Fibroblast of skin of right quadriceps (primary cell): ENCODE measurements around the gene EFCAB14.
"Not testable (repeated sequence)": the region's sequence is repeated elsewhere in the genome, so short reads cannot be mapped to it uniquely, and the experiment has no call there.

Experiments
- DNase-seq: peaks from one replicate; pipeline ENCODE4 v3.0.0-alpha.2; 2013

Gene EFCAB14

DNA sequence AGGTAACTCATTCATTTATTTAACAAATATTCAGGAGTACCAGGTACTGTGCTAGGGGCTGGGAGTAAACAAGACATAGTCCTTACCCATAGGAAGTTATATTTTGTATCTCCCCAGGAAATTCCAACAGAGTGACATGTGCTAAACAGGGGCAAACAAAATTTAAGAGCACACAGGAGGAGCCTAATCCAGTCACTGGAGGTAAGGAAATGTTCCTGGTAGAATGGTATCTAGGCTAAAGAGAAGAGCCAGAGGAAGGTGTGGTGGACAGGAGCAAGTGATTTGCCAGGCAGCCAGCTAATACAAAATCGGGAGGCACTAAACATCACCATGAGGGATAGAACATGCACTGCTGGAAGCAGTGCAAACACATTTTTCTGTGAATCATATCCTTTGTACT is 36.9 kb downstream of the EFCAB14 start:
- DNase-seq = no peak

DNA sequence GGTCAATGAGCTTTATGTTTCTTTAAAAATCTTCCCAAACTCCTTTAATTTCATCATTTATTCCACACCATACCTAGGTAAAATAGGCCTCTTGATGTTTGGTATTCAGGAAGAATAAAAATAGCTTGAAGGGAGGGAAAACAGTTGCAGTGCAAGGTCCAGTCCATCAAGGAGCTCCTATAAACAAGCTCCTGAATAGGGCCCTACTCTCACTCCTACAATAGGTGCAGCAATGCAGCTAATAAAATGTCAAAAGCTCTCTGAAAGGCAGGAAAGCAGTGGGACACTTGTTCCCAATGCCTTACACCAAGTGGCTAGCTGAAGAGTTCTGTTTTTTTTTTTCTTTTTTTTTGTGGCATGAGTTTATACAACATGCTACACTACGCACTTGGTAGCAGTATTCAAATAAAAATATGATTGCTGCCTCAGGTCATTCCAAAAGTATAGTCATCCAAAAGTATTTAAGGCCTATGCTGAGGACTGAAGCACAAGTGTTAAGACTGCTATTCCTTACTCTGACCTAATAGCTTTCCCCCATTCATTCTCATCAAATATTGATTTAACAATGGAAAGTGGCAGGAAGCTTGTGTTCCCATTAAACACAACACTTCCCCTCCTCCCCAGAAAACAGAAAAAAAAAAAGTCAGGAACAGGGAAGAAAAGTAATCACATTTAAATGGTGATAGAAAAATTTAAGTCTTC is 37.4 kb downstream of the EFCAB14 start:
- DNase-seq = no peak

DNA sequence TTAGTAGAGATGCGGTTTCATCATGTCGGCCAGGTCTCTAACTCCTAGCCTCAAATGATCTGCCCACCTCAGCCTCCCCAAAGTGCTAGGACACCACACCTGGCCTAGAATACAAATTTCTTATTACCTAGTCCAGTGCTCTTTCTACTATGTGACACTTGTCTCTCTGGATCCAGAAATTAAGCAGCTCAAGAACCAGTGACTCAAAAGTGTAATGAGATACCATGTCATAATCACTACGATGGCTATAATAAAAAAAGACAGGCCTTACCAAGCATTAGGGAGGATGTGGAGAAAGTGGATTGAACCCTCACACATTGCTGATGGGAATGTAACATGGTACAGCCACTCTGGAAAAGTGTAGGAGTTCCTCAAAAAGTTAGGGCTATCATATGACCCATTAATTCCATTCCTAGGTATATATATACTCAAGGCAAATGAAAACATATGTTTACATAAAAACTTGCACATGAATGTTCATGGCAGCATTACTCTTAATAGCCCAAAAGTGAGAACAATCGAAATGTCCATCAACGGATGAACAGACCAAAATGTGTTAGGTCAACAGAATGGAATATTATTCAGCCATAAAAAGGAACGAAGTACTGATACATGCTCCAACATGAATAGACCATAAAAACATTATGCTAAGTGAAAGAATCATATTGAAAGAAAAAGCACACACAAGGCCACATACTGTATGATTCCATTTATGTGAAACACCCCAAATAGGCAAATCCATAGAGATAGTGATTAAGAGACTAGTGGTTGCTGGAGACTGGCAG is 38.9 kb downstream of the EFCAB14 start:
- no peak for DNase-seq

DNA sequence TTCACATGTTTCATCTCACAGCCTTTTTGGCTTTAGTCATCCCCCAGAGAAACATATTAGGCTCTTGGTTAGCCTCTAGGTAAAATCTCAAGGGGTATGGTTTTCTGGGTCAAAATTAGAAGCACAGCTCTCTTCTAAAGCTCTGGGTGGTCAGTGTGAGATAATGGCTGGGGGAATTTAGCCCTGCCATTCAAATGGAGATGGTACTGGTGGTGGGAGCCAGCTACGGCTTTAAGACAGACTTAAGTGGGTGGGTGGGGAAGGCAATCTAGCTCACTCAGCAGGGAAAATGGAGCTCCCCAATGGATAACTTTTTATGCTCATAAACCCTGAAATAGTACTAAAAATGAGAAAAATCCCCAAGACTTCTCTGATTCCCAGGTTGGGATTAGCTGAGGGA is 41.6 kb downstream of the EFCAB14 start:
- DNase-seq = no peak

DNA sequence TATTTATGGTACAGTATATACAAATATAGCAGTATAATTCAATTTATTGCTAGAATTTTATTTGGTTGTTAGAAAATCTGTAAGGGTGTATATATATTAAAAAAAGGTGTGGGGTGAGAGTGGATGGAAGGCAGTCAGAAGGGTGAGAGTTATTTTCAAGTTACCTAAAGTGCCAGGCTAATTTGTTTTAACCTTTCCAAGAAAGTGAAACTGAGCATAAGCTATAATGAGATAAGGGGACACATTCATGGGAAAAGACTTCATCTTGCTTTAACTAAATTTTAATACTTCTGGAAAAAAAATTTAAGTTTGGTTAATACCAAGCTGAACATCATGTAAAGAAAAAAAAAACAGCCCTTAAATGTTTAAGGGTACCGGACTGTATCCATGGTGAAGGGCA is 42.4 kb downstream of the EFCAB14 start:
- DNase-seq = no peak

DNA sequence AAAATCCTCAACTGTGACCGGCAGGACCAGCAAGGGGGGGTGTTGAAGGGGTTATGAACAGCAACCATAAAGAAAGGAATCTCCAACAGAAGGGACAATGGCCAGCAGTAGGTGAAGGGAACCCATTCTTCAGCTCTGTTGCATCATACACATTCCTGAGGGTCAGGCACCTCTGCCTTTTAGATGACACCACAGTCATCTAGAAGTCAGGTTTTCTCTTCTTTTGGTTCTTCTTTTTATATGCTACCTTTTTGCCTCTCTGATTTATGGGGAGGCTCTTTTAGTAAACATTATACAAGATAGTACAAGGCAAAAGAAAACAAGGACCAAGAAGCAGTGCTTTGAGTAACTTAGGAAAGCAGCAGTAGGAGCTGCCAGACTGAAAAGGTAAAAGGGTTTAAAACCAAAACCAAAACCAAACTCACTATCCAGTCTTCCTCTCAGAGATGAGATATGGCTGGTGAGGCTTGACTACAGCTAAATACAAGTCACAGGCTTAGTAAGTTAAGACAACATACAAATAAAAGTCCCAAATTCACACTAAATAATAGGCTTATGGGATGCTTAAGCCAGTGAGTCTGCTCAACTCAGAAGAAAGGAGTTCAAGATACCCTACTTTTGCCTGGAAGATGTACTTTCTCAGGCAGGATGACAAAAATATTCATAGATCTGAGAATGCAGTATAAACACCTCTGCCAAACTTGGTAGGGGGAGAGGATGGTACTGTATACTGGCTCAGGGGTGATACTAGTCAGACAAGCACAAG is 43.2 kb downstream of the EFCAB14 start:
- DNase-seq = no peak

DNA sequence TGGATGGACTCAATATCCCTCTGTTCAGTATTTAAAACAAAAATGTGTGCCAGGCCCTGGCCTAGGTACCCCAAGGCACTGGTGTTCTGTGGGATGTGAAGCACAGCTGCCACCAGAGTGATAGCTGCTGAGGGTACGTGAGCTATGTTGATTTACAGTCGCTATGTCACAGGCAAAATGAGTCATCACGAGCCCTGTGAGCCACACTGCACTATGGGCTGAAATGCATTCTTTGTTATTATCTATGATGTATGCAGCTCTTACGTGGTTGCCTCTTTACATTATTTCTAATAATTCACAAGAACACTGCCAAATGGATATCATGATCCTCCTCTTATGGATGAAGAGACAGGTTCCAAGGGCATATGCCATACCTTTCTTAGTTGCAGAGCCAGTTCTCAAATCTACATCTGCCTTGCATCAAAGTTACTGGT is 45.1 kb downstream of the EFCAB14 start:
- peak; percentile 49 for DNase-seq

DNA sequence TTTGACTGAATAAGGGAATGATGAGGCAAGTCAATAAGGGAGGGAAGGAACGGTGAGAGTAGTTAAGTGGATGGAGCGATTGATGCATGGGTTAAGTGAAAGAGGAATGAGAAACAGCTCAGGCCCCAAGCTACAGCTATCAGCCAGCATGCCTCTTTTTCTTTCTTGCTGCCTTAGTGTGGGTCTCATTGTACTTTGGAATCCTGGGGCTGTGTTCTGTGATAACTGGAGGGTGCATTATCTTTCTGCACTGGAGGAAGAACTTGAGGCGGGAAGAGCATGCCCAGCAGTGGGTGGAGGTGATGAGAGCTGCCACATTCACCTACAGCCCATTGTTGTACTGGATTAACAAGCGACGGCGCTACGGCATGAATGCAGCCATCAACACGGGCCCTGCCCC is 46.2 kb downstream of the EFCAB14 start:
- DNase-seq = no peak

DNA sequence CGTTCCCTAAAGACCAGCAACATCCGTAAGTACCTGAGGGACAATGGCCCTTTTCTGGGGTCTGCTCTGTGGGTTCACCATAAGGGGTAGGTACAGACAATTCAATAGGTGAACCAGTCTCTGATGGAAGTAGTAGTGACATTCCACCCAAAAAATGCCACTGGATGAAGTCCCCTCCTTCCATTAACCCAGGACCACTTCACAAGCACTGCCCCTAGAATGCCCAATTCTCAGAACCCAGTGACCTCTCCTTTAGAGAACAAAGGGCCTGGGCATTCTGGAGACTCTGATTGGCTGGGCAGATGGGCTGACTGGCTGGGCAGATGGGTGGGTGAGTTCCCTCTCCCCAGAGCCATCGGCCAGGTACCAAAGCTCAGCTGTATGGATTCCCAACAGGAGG is 47.4 kb downstream of the EFCAB14 start, which contains the start of gene TEX38:
TSS of gene TEX38 (plus strand) at position 301 of the 400 bp plus-strand sequence. CDS start at position 382, 81 bp downstream.
- no peak for DNase-seq

DNA sequence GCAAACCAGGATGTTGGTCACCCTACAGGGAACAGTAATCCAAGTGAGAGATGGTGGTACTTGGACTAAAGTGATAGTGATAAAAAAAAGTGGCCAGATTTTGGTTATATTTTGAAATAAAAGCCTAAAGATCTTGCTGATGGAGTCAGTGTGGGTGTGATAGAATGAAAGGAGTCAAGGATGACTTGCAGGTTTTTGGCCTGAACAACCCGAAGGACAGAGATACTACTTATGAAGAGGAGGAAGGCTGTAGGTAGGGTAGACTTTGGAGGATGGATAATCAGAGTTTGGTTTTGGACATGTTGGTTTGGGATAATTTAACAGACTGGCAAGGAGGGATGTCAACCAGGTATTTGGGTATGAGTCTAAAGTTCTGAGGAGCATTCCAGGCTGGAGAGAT is 48.8 kb downstream of the EFCAB14 start:
- no peak for DNase-seq

DNA sequence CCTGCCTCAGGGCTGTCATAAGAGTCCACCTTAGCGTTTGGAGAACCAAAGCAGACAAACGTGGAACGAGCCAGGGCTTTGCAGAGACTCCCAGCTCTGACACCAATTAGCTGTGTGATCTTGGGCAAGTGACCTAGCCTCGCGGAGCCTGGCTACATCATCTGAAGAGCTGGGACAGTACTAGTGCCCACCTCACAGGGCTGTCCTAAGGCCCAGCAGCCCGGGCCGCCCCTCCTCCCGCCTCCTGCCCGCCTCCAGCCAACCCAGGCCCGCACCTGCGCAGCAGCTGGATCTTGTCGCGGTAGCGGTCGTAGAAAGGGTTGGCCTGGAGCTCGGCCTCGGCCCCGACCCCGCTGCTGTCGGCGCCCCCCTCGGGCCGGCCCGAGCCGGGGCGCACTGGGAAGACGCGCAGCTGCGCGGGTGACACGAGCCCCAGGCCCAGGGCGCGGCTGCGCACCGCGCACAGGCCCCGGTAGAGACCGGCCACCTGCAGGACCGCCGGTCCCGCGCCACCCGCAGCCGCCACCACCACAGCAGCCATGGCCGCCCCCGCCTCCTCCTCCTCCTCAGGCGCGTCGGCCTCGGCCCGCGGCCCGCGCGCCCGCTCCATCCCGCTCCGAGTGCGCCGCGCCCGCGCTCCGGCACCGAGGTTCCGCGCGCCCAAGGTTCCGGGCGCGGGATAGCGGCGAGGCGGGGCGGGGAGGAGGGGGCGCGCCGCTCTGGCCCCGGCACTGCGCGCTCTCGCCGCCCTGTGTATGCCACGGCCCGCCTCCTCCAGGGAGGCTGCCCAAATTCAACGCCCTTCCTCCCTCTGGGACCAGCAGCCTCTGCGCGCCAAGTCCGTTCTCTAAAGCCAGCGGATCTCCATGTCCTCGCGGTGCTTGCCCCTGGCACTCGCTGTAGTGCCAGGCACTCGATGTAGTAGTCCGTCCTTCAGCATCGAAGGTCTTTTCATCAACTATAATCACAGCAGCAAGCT is 50.8 kb downstream of the EFCAB14 start, which contains the start of gene ATPAF1:
TSS of gene ATPAF1 (minus strand) at position 583 of the 979 bp plus-strand sequence. CDS start at position 541, 42 bp downstream.
- DNase-seq = peak; percentile 71

DNA sequence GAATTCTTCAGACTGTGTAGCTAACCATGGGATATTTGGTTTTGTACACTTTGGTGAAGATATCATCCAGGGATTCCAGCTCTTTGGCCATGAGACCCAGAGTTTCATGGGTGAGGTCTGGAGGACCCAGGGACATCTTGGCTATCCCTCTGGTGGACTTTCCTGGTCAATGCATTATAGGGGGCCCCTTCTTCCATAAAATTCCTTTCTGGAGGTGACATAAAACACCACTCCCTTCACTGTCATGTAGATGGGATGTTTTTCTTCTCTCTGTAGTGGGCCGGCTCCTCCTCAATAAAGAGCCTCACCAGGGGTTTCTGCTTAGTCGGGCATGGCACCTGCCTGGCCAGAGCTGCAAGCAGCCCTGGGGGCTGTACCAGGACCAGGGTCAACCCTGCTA is 52.9 kb downstream of the EFCAB14 start:
- no peak for DNase-seq

DNA sequence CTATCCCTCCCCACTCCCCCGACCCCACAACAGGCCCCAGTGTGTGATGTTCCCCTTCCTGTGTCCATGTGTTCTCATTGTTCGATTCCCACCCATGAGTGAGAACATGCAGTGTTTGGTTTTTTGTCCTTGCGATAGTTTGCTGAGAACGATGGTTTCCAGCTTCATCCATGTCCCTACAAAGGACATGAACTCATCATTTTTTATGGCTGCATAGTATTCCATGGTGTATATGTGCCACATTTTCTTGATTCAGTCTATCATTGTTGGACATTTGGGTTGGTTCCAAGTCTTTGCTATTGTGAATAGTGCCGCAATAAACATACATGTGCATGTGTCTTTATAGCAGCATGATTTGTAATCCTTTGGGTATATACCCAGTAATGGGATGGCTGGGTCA is 56.0 kb downstream of the EFCAB14 start:
- DNase-seq = not testable (repeated sequence)

DNA sequence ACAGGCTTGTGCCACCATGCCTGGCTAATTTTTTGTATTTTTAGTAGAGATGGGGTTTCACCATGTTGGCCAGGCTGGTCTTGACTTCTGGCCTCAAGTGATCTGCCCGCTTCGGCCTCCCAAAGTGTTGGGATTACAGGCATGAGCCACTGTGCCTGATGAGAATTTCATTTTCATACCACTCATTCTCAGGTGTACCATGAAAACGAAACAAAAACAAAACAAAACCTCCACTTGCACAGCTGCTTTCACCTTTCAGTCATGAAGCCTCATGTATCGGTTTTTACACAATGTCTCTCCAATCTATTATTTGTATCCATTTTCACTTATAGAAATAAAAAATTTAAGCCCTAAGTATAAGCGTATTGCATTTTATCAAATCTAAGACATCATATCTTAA is 58.8 kb downstream of the EFCAB14 start:
- DNase-seq = not testable (repeated sequence)

DNA sequence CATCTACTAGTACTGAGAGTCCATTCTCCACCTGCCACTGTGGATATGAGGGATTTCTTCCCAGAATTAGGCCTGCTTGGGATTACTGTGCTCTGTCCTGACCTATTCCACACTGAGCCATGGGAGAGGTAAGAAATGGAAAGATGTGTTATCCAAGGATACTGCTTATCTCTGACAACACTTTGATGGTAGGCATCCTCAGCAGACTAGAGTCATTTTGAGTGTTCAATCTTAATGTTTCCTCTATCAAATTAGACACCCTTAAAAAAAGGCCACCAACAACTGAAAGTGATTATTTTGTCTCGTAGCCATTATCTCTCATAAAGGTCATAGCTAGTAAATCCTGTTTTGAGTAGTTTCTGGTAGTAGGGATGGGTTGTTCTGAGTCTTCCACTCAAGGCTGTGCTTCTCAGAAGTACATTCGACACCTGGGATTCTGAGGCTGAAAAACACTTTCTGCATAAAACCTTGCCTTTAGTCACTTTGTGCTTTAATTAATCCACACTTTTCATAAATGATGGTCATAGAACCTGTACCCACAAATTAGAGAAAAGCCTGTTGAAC is 59.5 kb downstream of the EFCAB14 start:
- no peak for DNase-seq

DNA sequence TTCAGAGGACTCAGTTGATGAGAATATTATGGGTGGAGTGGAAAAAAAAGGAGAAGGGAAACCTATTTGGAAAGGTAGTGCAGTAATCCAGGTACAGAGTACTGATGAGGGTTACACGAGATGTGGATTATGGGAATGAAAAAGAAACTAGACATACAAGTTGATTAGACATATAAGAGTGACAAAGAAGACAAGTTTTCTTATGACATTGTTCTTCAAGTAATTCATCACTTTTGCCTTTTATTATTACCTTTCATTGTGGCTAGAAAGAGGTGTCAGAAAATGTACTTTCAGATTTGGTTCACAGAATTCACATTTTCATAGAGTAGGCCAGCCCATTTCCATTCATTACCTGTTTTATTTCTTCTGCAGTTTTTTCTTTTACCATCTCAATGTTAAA is 61.1 kb downstream of the EFCAB14 start:
- no peak for DNase-seq

DNA sequence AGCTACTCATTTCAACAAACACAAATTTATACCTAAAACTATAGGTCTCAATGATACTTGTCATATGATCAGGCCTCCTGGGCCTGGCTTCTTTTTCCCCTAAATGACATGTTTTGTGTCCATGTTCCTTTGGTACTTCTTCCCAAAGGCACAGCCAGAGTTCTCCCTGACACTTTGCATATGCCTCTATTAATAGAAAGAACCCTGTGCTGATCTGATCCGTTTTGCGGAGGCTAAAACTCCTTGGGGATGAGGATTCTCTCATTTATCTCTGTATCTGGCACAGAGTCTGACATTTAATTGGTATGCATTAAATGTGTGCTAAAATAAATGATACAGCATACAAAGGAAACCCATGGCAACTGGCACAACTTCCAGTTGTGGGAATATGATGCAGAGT is 62.3 kb downstream of the EFCAB14 start:
- DNase-seq = no peak

DNA sequence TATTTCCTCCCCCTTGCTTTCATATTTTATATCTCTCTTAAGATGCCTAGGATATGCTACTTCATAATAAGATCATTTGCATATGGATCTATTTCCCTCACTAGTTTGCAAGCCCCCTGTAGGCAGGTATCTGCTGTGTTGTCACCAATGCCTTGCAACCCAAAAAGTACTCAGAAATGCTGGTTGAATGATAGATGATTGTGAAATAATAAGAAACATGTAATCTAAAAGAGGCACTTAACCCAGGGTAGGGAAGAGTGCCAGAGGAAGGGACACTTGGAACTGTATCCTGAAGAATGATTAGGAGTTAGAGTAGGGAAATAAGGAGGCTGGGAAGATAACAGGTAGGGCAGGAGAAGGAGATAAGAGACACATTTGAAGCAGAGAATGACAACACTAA is 63.1 kb downstream of the EFCAB14 start:
- DNase-seq = no peak

DNA sequence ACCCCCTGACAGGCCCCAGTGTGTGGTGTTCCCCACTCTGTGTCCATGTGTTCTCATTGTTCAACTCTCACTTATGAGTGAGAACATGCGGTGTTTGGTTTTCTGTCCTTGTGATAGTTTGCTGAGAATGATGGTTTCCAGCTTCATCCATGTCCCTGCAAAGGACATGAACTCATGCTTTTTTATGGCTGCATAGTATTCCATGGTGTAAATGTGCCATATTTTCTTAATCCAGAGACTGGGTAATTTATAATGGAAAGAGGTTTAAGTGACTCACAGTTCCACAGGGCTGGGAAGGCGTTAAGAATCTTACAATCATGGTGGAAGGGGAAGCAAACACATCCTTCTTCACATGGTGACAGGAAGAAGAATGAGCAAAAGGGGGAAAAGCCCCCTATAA is 64.2 kb downstream of the EFCAB14 start:
- not testable (repeated sequence) for DNase-seq

DNA sequence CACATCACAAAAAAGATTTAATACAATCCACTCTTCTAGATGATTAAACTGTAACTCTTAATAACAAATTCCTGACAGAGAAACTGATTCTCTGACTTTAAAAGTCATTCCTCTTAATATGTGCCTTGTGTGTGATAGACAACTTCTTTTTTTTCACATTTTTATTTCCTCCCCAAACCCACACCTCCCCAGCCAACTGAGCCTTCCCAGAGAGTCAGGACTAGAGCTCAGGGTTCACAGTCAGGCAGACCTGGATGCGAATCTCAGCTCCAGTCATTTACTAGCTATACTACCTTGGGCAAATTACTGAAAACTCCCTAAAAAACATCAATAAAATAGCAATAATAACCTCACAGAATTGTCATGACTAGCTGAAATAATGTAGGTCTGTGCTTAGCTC is 64.9 kb downstream of the EFCAB14 start:
- no peak for DNase-seq

DNA sequence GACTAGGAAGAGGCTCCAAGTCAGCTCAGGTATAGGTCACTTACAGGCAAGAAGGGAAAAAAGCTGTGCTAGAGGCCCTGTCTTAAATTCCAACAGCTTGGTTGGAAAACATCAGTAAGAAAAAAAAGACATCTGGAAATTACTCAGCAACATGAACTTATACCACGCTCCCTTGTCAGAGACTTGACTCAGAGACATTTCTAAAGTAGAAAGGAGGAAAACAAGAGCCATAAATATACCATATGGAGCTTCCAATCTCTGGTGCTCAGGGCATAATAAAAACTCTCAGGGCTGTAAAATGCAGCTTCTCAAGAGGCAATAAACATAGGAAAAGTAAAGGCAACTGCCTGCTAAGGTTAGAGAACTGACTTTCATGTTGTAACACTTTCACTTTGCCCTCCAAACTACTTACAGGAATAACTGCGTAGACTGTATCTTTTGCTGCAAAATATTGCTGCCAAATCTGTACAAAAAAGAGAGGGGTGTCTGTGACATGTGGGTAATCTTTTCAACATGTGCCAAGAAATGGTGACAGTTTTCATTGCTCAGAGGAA is 65.4 kb downstream of the EFCAB14 start:
- peak; percentile 60 for DNase-seq
